Aorta (tissue), 5 donors: ENCODE data around the gene NOXO1. TPM values are rescaled to one million over a fixed set of nuclear protein-coding genes. Genes with fewer than 3 reads are reported as not detected.

ENCODE experiments used
- ATAC-seq: fragments of 200-7000 bp; cut with Tn5 transposase; one replicate; pipeline ENCODE4 v1.9.1; 2022; ENCODE audit warnings: moderate library complexity; ENCODE audit not compliant: low FRiP score
- DNase-seq, 2 donors: peaks; one replicate each; pipeline ENCODE4 v3.0.0-alpha.2; 2020
- H3K27ac ChIP-seq, 2 donors: one replicate each; pipeline ENCODE4 v1.5.1; 2013; ENCODE audit warnings: low read length in 2 of 2, mild to moderate bottlenecking in 2 of 2, moderate library complexity in 2 of 2, control low read depth in 1 of 2, inconsistent platforms in 1 of 2, low read depth in 1 of 2
- H3K27me3 ChIP-seq, 2 donors: one replicate each; pipeline ENCODE4 v1.6.1; 2013; ENCODE audit warnings: control low read depth in 1 of 2, low read length in 1 of 2, mild to moderate bottlenecking in 1 of 2, moderate library complexity in 1 of 2; ENCODE audit not compliant: insufficient read depth in 2 of 2, control insufficient read depth in 1 of 2
- H3K36me3 ChIP-seq, 2 donors: one replicate each; pipeline ENCODE4 v1.6.1; 2013; ENCODE audit warnings: control low read depth in 1 of 2, low read length in 1 of 2, mild to moderate bottlenecking in 1 of 2; ENCODE audit not compliant: insufficient read depth in 2 of 2, control insufficient read depth in 1 of 2
- H3K4me1 ChIP-seq, 2 donors: one replicate each; pipeline ENCODE4 v1.6.1; 2013; ENCODE audit warnings: low read length in 2 of 2, control low read depth in 1 of 2, mild to moderate bottlenecking in 1 of 2, moderate library complexity in 1 of 2; ENCODE audit not compliant: insufficient read depth in 2 of 2, control insufficient read depth in 1 of 2
- H3K4me3 ChIP-seq, 2 donors: one replicate each; pipeline ENCODE4 v1.5.1; 2013; ENCODE audit warnings: low read length in 2 of 2, control low read depth in 1 of 2, mild to moderate bottlenecking in 1 of 2
- H3K9me3 ChIP-seq: one replicate; pipeline ENCODE4 v1.6.1; 2013; ENCODE audit warnings: mild to moderate bottlenecking, low read length; ENCODE audit not compliant: control insufficient read depth
- WGBS, 2 donors: extraction: QIAGEN DNeasy Blood & Tissue Kit; methylation state at CpG; one replicate each; pipeline ENCODE4 v1.1.7; 2013; 5-methylcytosine and 5-hydroxymethylcytosine counted together
- intact Hi-C, 2 donors: fragments of 100-400 bp; cut with DNase I; formaldehyde crosslinking; loops; one replicate each; pipeline versions ENCODE4 v1.14.2 to v1.15.0; 2022
- long read RNA-seq, 2 donors: library from polyadenylated mRNA; unstranded; transcript quantifications; one replicate each; pipeline ENCODE4 v2.0.0, GENCODE V29; 2020 to 2021
- polyA plus RNA-seq, 2 donors: library from polyadenylated mRNA; stranded (reverse); fragments of 200-250 nt; gene quantifications; one replicate each; pipeline ENCODE4 v1.2.3, GENCODE V29; 2013
- total RNA-seq, 2 donors: library from RNA; stranded (reverse); fragmentation: NEBNext Ultra II Directional; extraction: Animal tissue kit (Norgen Biotek cat#: 25700); gene quantifications; one replicate each; pipeline ENCODE4 v1.2.1, GENCODE V29; 2021
- donor health status: healthy with polysubstance abuse.
- donor health status: Bipolar disorder and iron deficiency.
- donor health status: DM: no; HTN: no; CAD: no.
- donor health status: DM: no; HTN: no; CAD: no.
- donor health status: DM: yes; HTN: yes; CAD: no.

Gene NOXO1
- total RNA-seq (not detected), polyA plus RNA-seq (under 1 TPM in 1 of 2 donors, not detected in 1; 0.84 TPM)
- long read RNA-seq, donor 1: 0 reads
- long read RNA-seq, donor 2: 0 reads

DNA sequence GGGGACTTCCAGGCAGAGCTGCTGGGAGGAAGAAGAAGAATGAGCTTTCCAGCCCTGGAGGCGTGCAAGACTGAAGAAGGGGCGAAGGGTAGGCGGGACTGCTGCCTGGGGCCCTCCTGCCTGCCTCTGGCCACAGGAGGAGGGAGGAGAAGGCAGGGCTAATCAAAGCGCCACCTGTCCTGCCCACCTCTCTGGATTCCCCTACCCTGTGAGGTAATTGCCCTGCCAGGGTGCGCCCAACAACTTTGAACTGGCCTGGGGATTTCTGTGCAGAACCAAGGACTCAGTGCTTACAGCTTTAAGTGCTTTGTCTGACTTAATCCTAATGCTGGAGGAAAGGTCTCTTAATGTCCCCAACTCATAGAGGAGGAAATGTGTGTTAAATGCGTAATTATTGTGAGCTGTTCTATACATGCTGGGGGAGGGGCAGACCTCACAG is at the start of gene NOXO1:
TSS of gene NOXO1 (minus strand) at position 72 of the 439 bp plus-strand sequence. CDS start 290 bp downstream, outside the sequence.
- no peak for DNase-seq
- peaks cover 0 to 16% of the 10 kb centered on the region in 2 donors for H3K36me3 ChIP-seq
- H3K27me3 ChIP-seq: peaks cover 0 to 2% of the 10 kb centered on the region in 2 donors
- ATAC-seq: no peak
- 28 to 32% methylated on average over 6 of the region's 6 CpGs for WGBS, 2 donors
- no peaks in the 10 kb centered on the region for H3K9me3 ChIP-seq
- H3K4me1 ChIP-seq: peaks cover 0 to 1% of the 10 kb centered on the region in 2 donors
- intact Hi-C loops: no loop called here
- no peak within 1 kb of the TSS for H3K27ac ChIP-seq
- H3K4me3 ChIP-seq: no peak within 1 kb of the TSS

DNA sequence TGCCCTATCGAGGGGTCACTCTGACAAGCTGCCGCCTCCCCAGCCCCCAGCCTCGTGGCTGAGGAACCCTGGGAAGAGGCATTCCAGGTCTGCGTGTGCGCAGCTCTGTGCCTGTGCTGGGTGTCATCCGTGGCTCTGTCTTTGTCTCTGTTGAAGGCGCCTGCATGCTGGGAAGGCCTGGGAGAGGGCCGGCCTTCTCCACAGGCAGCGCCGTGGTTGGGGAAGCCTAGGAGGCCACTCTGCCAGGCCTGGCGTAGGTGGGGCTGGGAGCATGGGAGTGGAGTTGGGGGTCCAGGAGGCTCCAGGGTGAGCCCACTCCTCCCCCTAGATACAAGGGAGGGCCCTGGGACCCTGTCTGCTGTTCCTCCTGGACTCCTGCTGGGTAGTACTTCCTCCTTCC is 48.8 kb upstream of the NOXO1 start:
- no peaks in the 10 kb centered on the region for H3K9me3 ChIP-seq
- no peaks in the 10 kb centered on the region for H3K4me1 ChIP-seq
- no peak overlapping the region for H3K4me3 ChIP-seq
- ATAC-seq: no peak
- intact Hi-C loops: no loop called here
- 88 to 91% methylated on average over 11 of the region's 11 CpGs for WGBS, 2 donors
- H3K36me3 ChIP-seq: no peaks in the 10 kb centered on the region
- DNase-seq: no peak
- H3K27ac ChIP-seq: no peak overlapping the region
- no peaks in the 10 kb centered on the region for H3K27me3 ChIP-seq

DNA sequence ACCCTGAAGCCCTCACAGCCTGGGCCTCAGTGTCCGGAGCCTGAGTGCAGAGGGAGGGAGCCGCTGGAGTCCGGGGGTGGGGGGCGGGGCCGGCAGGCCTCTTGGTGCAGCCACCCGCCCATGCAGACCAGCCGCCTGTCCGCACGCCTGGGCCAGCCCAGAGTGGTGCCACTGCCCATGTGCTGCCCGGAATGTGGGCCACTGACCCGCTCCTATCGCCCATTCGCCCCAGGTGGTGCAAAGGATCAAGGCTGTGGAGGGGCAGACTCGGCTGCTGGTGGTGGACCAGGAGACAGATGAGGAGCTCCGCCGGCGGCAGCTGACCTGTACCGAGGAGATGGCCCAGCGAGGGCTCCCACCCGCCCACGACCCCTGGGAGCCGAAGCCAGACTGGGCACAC is 48.1 kb upstream of the NOXO1 start:
- ATAC-seq: no peak
- DNase-seq: no peak
- Histone ChIP-seq H3K4me3 (no peak overlapping the region), H3K27me3 (no peaks in the 10 kb centered on the region), H3K9me3 (no peaks in the 10 kb centered on the region), H3K36me3 (no peaks in the 10 kb centered on the region), H3K27ac (no peak overlapping the region), H3K4me1 (no peaks in the 10 kb centered on the region)
- intact Hi-C loops: no loop called here
- 79 to 81% methylated on average over 22 of the region's 22 CpGs for WGBS, 2 donors

- ATAC-seq: no peak
- Histone ChIP-seq H3K36me3 (no peaks in the 10 kb centered on the region), H3K4me1 (no peaks in the 10 kb centered on the region), H3K9me3 (no peaks in the 10 kb centered on the region), H3K27ac (no peak overlapping the region), H3K27me3 (no peaks in the 10 kb centered on the region), H3K4me3 (no peak overlapping the region)
- no peak for DNase-seq
- intact Hi-C loops: no loop called here
- 85 to 89% methylated on average over 18 of the region's 18 CpGs for WGBS, 2 donors
Observed at GRCh38 chr16:2028620-2029220, 47.5 kb upstream of the NOXO1 start.

DNA sequence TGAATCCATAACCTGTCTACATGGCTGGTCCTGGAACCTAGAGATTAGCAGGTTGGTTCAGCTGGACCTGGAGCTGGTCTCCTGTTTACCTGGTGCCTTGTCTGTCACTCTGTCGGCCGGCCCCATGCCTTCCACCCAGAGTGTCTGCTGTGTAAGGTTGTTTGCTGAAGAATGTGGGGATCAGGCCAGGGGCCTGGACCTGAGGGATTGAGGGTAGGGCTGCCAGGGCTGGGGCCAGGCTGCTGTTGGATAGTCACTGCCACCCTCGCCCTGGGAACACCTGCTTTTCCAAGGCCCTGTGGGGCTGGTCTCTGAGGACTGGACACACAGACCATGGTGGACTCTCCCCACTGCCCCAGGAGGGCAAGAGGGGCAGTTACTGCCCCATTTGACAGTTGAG is 46.9 kb upstream of the NOXO1 start:
- Histone ChIP-seq H3K9me3 (no peaks in the 10 kb centered on the region), H3K27me3 (no peaks in the 10 kb centered on the region), H3K4me1 (no peaks in the 10 kb centered on the region), H3K4me3 (no peak overlapping the region), H3K27ac (no peak overlapping the region), H3K36me3 (no peaks in the 10 kb centered on the region)
- intact Hi-C loops: no loop called here
- DNase-seq (no peak), ATAC-seq (no peak)
- 76 to 79% methylated on average over 3 of the region's 3 CpGs for WGBS, 2 donors

DNA sequence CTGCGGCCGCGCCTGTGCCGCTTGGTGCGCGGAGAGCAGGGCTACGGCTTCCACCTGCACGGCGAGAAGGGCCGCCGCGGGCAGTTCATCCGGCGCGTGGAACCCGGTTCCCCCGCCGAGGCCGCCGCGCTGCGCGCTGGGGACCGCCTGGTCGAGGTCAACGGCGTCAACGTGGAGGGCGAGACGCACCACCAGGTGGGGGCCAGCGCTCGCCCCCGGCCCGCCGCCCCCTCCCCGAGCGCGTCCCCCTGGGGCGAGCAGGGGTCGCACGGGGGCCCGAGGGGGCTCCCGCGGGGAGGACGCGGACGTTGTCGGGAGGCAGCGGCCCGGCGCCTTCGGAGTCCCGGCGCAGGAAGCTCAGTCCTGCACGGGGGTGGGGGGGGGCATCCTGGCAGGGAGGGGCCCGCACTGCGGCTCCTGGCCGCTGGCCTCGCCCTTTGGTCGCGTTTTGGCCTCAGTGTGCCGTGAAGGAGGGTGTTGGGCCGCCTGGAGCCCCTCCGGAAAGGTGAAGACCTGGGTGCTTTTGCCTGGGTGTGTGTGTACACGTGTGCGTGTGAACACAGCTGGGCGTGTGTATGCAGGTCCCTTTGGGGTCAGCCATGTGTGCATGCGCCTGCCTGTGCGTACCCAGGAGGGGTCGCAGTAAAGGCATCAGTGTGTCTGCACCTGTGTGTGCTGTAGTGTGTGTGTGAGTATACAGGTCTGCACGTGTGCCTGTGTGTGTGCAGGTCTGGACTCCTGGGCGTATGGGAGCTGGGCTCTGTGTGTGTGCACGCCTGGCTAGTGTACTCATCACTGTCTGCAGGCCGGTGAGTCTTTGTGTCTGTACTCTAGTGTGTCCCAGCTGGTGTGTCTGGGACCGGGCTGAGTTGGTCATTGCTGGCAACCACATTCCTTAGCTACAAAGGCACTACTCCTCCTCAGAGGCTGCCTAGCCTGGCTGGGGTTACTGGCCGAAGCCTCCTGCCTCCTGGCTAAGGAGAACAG is 46.0 kb upstream of the NOXO1 start:
- no peaks in the 10 kb centered on the region for H3K36me3 ChIP-seq
- peak overlapping the region; percentile 63 to 65 for H3K4me3 ChIP-seq
- H3K4me1 ChIP-seq: no peaks in the 10 kb centered on the region
- intact Hi-C loops: no loop called here
- 2 to 3% methylated on average over 40 to 76 of the region's 76 CpGs for WGBS, 2 donors
- H3K27ac ChIP-seq: no peak overlapping the region
- ATAC-seq (no peak), DNase-seq (no peak)
- no peaks in the 10 kb centered on the region for H3K9me3 ChIP-seq
- no peaks in the 10 kb centered on the region for H3K27me3 ChIP-seq

- DNase-seq (no peak), ATAC-seq (no peak)
- 7 to 13% methylated on average over 25 to 59 of the region's 59 CpGs for WGBS, 2 donors
- intact Hi-C loops: no loop called here
- H3K4me3 ChIP-seq: peak within 1 kb of the TSS; percentile 63 to 65
- H3K27ac ChIP-seq: no peak within 1 kb of the TSS
- no peaks in the 10 kb centered on the region for H3K4me1 ChIP-seq
- H3K9me3 ChIP-seq: no peaks in the 10 kb centered on the region
- H3K27me3 ChIP-seq: no peaks in the 10 kb centered on the region
- no peaks in the 10 kb centered on the region for H3K36me3 ChIP-seq
Observed at GRCh38 chr16:2026461-2027023, 45.3 kb upstream of the NOXO1 start, which contains the start of gene NHERF2. Gene NHERF2 (plus strand): TSS chr16:2026902. CDS start chr16:2027006, 104 bp downstream.

DNA sequence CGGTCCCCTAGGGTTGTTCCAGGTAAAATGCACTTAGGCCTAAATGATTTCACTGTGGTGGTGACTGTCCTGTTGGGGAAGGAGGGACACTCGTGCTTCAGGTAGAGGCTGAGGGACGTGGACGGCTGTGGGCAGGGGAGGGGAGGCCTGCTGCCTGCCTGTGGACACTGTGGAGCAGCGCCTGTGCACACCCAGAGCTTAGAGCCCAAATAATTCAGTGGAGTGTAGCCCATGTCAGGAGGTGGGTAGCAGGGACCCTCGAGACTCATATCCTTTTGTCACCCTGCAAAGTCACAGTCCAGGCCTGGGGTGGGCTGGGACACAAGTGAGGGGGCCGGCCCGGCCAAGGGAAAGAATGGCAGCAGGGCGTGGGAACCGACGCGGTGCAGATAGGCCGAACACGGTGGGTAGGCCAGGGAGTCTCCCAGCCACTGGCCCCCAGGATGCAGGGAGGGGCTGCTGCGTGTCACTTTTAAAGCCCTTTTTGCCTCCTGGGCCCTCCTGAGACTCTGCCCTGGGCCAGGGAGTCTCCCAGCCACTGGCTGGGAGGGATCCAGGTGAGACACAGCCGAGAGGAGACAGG is 44.7 kb upstream of the NOXO1 start:
- Histone ChIP-seq H3K4me3 (no peak overlapping the region), H3K4me1 (no peaks in the 10 kb centered on the region), H3K27me3 (no peaks in the 10 kb centered on the region), H3K27ac (no peak overlapping the region), H3K36me3 (no peaks in the 10 kb centered on the region), H3K9me3 (no peaks in the 10 kb centered on the region)
- ATAC-seq (no peak), DNase-seq (no peak)
- intact Hi-C loops: no loop called here
- whole genome bisulfite sequencing, 2 donors: 74% methylated on average over 16 of the region's 16 CpGs
